ENCODE measurements around the gene KEAP1. TPM values are rescaled to one million over a fixed set of nuclear protein-coding genes. Genes with fewer than 3 reads are reported as not detected.

KEAP1 gene
- total RNA-seq, 1 donor, result 60.5 TPM

GRCh38 chr19:10497371-10497770 lies 5.8 kb downstream of the KEAP1 start:
- no peak for DNase-seq (ENCODE audit: low read depth)
- no peak for TF ChIP-seq CTCF (IDR thresholded peaks at IDR 0.05; ENCODE audit: insufficient read depth, low read depth, low read length)
- no peak overlapping the region for H3K4me3 ChIP-seq (ENCODE audit: low read depth, low read length)

GRCh38 chr19:10491472-10492047 lies 11.6 kb downstream of the KEAP1 start:
- no peak for DNase-seq (ENCODE audit: low read depth)
- no peak for TF ChIP-seq CTCF (IDR thresholded peaks at IDR 0.05; ENCODE audit: insufficient read depth, low read depth, low read length)
- no peak overlapping the region for H3K4me3 ChIP-seq (ENCODE audit: low read depth, low read length)

- no peak for TF ChIP-seq CTCF (IDR thresholded peaks at IDR 0.05; ENCODE audit: insufficient read depth, low read depth, low read length)
- H3K4me3 ChIP-seq (ENCODE audit: low read depth, low read length), result no peak overlapping the region
- no peak for DNase-seq (ENCODE audit: low read depth)
These were observed 16.6 kb downstream of the KEAP1 start for GRCh38 chr19:10486551-10486950.

- peak overlapping the region; percentile 63 for H3K4me3 ChIP-seq (ENCODE audit: low read depth, low read length)
- peak; percentile 41 for TF ChIP-seq CTCF (IDR thresholded peaks at IDR 0.05; ENCODE audit: insufficient read depth, low read depth, low read length)
- DNase-seq (ENCODE audit: low read depth), result peak; percentile 94
These were observed 24.2 kb downstream of the KEAP1 start for GRCh38 chr19:10478903-10479384.

GRCh38 chr19:10478476-10478875 lies 24.7 kb downstream of the KEAP1 start:
- H3K4me3 ChIP-seq (ENCODE audit: low read depth, low read length), result no peak overlapping the region
- no peak for TF ChIP-seq CTCF (IDR thresholded peaks at IDR 0.05; ENCODE audit: insufficient read depth, low read depth, low read length)
- peak; percentile 16 for DNase-seq (ENCODE audit: low read depth)

GRCh38 chr19:10474962-10475451 lies 28.1 kb downstream of the KEAP1 start:
- no peak for TF ChIP-seq CTCF (IDR thresholded peaks at IDR 0.05; ENCODE audit: insufficient read depth, low read depth, low read length)
- no peak for DNase-seq (ENCODE audit: low read depth)

GRCh38 chr19:10473192-10473591 lies 30.0 kb downstream of the KEAP1 start:
- DNase-seq (ENCODE audit: low read depth), result no peak
- TF ChIP-seq CTCF (IDR thresholded peaks at IDR 0.05; ENCODE audit: insufficient read depth, low read depth, low read length), result no peak
- no peak overlapping the region for H3K4me3 ChIP-seq (ENCODE audit: low read depth, low read length)

More at GRCh38 chr19:10474962-10475451, 28.1 kb downstream of the KEAP1 start:
- H3K4me3 ChIP-seq (ENCODE audit: low read depth, low read length), result no peak overlapping the region
